H1 (cell line): ENCODE data around the gene CAT. TPM values are rescaled to one million over a fixed set of nuclear protein-coding genes. Genes with fewer than 3 reads are reported as not detected.

ENCODE experiments used
- CTCF ChIA-PET: fragments of 300-600 bp; sonication (Branson Sonifier 250); formaldehyde crosslinking; loops from one replicate; lab custom pipeline; 2021; ENCODE audit not compliant: partially characterized antibody; lab: Charles Lee
- POLR2A ChIA-PET: fragments of 300-600 bp; sonication (Branson Sonifier 250); formaldehyde crosslinking; loops from one replicate; lab custom pipeline; 2021; ENCODE audit warnings: inconsistent platforms; ENCODE audit not compliant: partially characterized antibody; lab: Charles Lee
- DNase-seq, 2 experiments: peaks; one replicate each; pipeline versions ENCODE4 v3.0.0 to v3.0.0-alpha.2; 2010 to 2022; ENCODE audit warnings: low spot score in 2 of 2, low read depth in 1 of 2, mixed read lengths in 1 of 2
- FAIRE-seq: peaks from 2 replicates; lab custom pipeline; 2011; peaks lifted over from hg19 to GRCh38; lab: Jason Lieb, UNC
- H2AFZ ChIP-seq: 2 replicates; pipeline ENCODE4 v1.8.1; 2012; ENCODE audit warnings: low read length, inconsistent platforms
- H2AK5ac ChIP-seq: 2 replicates; pipeline ENCODE4 v1.6.1; 2013; ENCODE audit warnings: low read depth, low read length
- H2BK120ac ChIP-seq: replicated peaks from 2 replicates; pipeline ENCODE3; 2013; ENCODE audit warnings: low read depth, low read length, inconsistent platforms
- H2BK12ac ChIP-seq: 2 replicates; pipeline ENCODE4 v1.6.1; 2013; ENCODE audit warnings: low read depth, low read length
- H2BK15ac ChIP-seq: 2 replicates; pipeline ENCODE4 v1.6.1; 2013; ENCODE audit warnings: low read length
- H2BK20ac ChIP-seq: 2 replicates; pipeline ENCODE4 v1.6.1; 2013; ENCODE audit warnings: low read length
- H2BK5ac ChIP-seq: 2 replicates; pipeline ENCODE4 v1.6.1; 2013; ENCODE audit warnings: low read depth, low read length
- H3K14ac ChIP-seq: 2 replicates; pipeline ENCODE4 v1.6.1; 2013; ENCODE audit warnings: inconsistent platforms; ENCODE audit not compliant: insufficient read length
- H3K18ac ChIP-seq: 2 replicates; pipeline ENCODE4 v1.6.1; 2013; ENCODE audit warnings: low read length; ENCODE audit errors: extremely low read depth
- H3K23ac ChIP-seq: 2 replicates; pipeline ENCODE4 v1.6.1; 2013; ENCODE audit warnings: inconsistent platforms; ENCODE audit not compliant: insufficient read length
- H3K23me2 ChIP-seq: 2 replicates; pipeline ENCODE4 v1.6.1; 2013; ENCODE audit warnings: low read depth, low read length
- H3K27ac ChIP-seq: 2 replicates; pipeline ENCODE4 v1.6.1; 2011; ENCODE audit warnings: low read depth, low read length, inconsistent platforms
- H3K27me3 ChIP-seq, 4 experiments: replicated peaks in 1 of 4; 1 replicate in 1 of 4; 2 replicates in 3 of 4; pipeline versions ENCODE4 v1.6.1 to v1.8.1; 2011 to 2013; ENCODE audit warnings: low read length in 3 of 4, mild to moderate bottlenecking in 3 of 4, inconsistent platforms in 2 of 4, mixed read lengths in 2 of 4, moderate library complexity in 1 of 4; ENCODE audit not compliant: control insufficient read depth in 3 of 4, insufficient read depth in 3 of 4; ENCODE audit errors: extremely low read depth in 1 of 4
- H3K36me3 ChIP-seq, 4 experiments: 2 replicates each; pipeline versions ENCODE4 v1.6.1 to v1.8.1; 2011 to 2013; ENCODE audit warnings: mild to moderate bottlenecking in 4 of 4, low read length in 3 of 4, moderate library complexity in 2 of 4, control low read depth in 1 of 4, inconsistent platforms in 1 of 4; ENCODE audit not compliant: insufficient read depth in 4 of 4, control insufficient read depth in 2 of 4
- H3K4ac ChIP-seq: replicated peaks from 2 replicates; pipeline ENCODE3; 2013; ENCODE audit warnings: low read length, low read depth, mixed read lengths, inconsistent platforms; ENCODE audit not compliant: insufficient read length
- H3K4me1 ChIP-seq, 4 experiments: replicated peaks in 1 of 4; 1 replicate in 1 of 4; 2 replicates in 3 of 4; pipeline versions ENCODE4 v1.6.1 to v1.8.1; 2011 to 2013; ENCODE audit warnings: low read length in 3 of 4, inconsistent platforms in 2 of 4, mixed read lengths in 1 of 4; ENCODE audit not compliant: insufficient read depth in 4 of 4, control insufficient read depth in 3 of 4
- H3K4me2 ChIP-seq, 2 experiments: 2 replicates each; pipeline versions ENCODE4 v1.6.1 to v1.8.1; 2011 to 2013; ENCODE audit warnings: low read depth in 2 of 2, low read length in 2 of 2, control low read depth in 1 of 2, inconsistent platforms in 1 of 2, mild to moderate bottlenecking in 1 of 2; ENCODE audit not compliant: insufficient read depth in 1 of 2
- H3K4me3 ChIP-seq, 4 experiments: fragments of 200-600, 300-600 bp in 1 of 4; sonication (generic), shearing (Covaris generic), sonication (Bioruptor Twin) in 1 of 4; 2 replicates each; pipeline versions ENCODE4 v1.5.1 to v1.8.1; 2011 to 2016; ENCODE audit warnings: low read length in 4 of 4, low read depth in 3 of 4, control low read depth in 2 of 4, inconsistent platforms in 2 of 4, mild to moderate bottlenecking in 2 of 4, mixed read lengths in 1 of 4, moderate library complexity in 1 of 4; ENCODE audit not compliant: insufficient read depth in 2 of 4; ENCODE audit errors: extremely low read depth in 1 of 4
- H3K56ac ChIP-seq: replicated peaks from 2 replicates; pipeline ENCODE3; 2013; ENCODE audit warnings: low read depth, mild to moderate bottlenecking, mixed read lengths, low read length, inconsistent platforms; ENCODE audit not compliant: insufficient read length
- H3K79me1 ChIP-seq: 2 replicates; pipeline ENCODE4 v1.6.1; 2013; ENCODE audit warnings: low read depth, low read length, control low read depth
- H3K79me2 ChIP-seq, 2 experiments: 2 replicates each; pipeline versions ENCODE4 v1.6.1 to v1.8.1; 2012 to 2013; ENCODE audit warnings: low read length in 2 of 2, mild to moderate bottlenecking in 2 of 2, inconsistent platforms in 1 of 2; ENCODE audit not compliant: insufficient read depth in 2 of 2, control insufficient read depth in 1 of 2
- H3K9ac ChIP-seq, 4 experiments: replicated peaks in 1 of 4; 1 replicate in 1 of 4; 2 replicates in 3 of 4; pipeline versions ENCODE4 v1.6.1 to v1.8.1; 2011 to 2013; ENCODE audit warnings: low read depth in 3 of 4, low read length in 3 of 4, control low read depth in 2 of 4, mild to moderate bottlenecking in 2 of 4, moderate library complexity in 2 of 4, inconsistent platforms in 1 of 4; ENCODE audit errors: extremely low read depth in 1 of 4
- H3K9me3 ChIP-seq, 2 experiments: 2 replicates each; pipeline versions ENCODE4 v1.6.1 to v1.8.1; 2012 to 2013; ENCODE audit warnings: mild to moderate bottlenecking in 2 of 2, moderate library complexity in 2 of 2, control low read depth in 1 of 2, inconsistent platforms in 1 of 2, low read depth in 1 of 2, low read length in 1 of 2, mixed read lengths in 1 of 2; ENCODE audit not compliant: insufficient read depth in 2 of 2
- H4K20me1 ChIP-seq, 2 experiments: replicated peaks in 1 of 2; 2 replicates each; pipeline versions ENCODE3 to v1.8.1; 2011 to 2013; ENCODE audit warnings: inconsistent platforms in 2 of 2, low read length in 2 of 2, mild to moderate bottlenecking in 1 of 2; ENCODE audit not compliant: insufficient read depth in 2 of 2, control insufficient read depth in 1 of 2
- H4K5ac ChIP-seq: 2 replicates; pipeline ENCODE4 v1.6.1; 2013; ENCODE audit warnings: low read length, low read depth, mixed read lengths, inconsistent platforms; ENCODE audit not compliant: insufficient read length
- H4K8ac ChIP-seq: 2 replicates; pipeline ENCODE4 v1.8.0; 2013; ENCODE audit warnings: mild to moderate bottlenecking, moderate library complexity, low read length, inconsistent platforms; ENCODE audit not compliant: insufficient read depth; ENCODE audit errors: extremely low read depth
- H4K91ac ChIP-seq: replicated peaks from 2 replicates; pipeline ENCODE3; 2013; ENCODE audit warnings: low read length, mixed read lengths, inconsistent platforms; ENCODE audit not compliant: insufficient read length
- BACH1 ChIP-seq: IDR thresholded peaks from 2 replicates; pipeline ENCODE4 v1.6.1; 2012; ENCODE audit warnings: low read length, improper control_type of control experiment
- BRCA1 ChIP-seq: IDR thresholded peaks from 2 replicates; pipeline ENCODE4 v1.6.1; 2012; ENCODE audit warnings: low read depth, low read length, improper control_type of control experiment
- CEBPB ChIP-seq: IDR thresholded peaks from 2 replicates; pipeline ENCODE4 v1.6.1; 2012; ENCODE audit warnings: low read depth, low read length
- CTCF ChIP-seq, 3 experiments: IDR thresholded peaks; 1 replicate in 2 of 3; 2 replicates in 1 of 3; pipeline versions ENCODE4 v1.5.1 to v1.6.1; 2011; ENCODE audit warnings: low read length in 3 of 3, mild to moderate bottlenecking in 3 of 3, inconsistent platforms in 2 of 3, low read depth in 1 of 3, moderate library complexity in 1 of 3; ENCODE audit not compliant: insufficient read depth in 1 of 3; ENCODE audit errors: control extremely low read depth in 1 of 3
- HDAC6 ChIP-seq: IDR thresholded peaks from one replicate; pipeline ENCODE4 v1.7.1; 2012; ENCODE audit warnings: low read depth, mild to moderate bottlenecking, inconsistent platforms, low read length, moderate library complexity
- KDM1A ChIP-seq: fragments of 200-600, 300-600 bp; sonication (generic); IDR thresholded peaks from 2 replicates; pipeline ENCODE4 v1.7.1; 2016; ENCODE audit warnings: mild to moderate bottlenecking, low read length, borderline replicate concordance
- POLR2AphosphoS5 ChIP-seq: IDR thresholded peaks from 2 replicates; pipeline ENCODE4 v1.6.1; 2011; ENCODE audit warnings: low read depth, low read length
- RAD21 ChIP-seq, 2 experiments: IDR thresholded peaks in 1 of 2; conservative IDR thresholded peaks in 1 of 2; 2 replicates each; pipeline ENCODE4 v1.6.1; 2011; ENCODE audit warnings: low read depth in 2 of 2, low read length in 2 of 2, improper control_type of control experiment in 1 of 2, inconsistent platforms in 1 of 2, mild to moderate bottlenecking in 1 of 2, moderate library complexity in 1 of 2
- RXRA ChIP-seq: IDR thresholded peaks from 2 replicates; pipeline ENCODE4 v1.6.1; 2011; ENCODE audit warnings: low read depth, mild to moderate bottlenecking, low read length, moderate library complexity; ENCODE audit not compliant: insufficient read depth
- SIN3A ChIP-seq, 2 experiments: IDR thresholded peaks in 1 of 2; conservative IDR thresholded peaks in 1 of 2; 2 replicates each; pipeline ENCODE4 v1.6.1; 2011 to 2012; ENCODE audit warnings: low read length in 2 of 2, improper control_type of control experiment in 1 of 2, low read depth in 1 of 2, mild to moderate bottlenecking in 1 of 2
- SP4 ChIP-seq: IDR thresholded peaks from 2 replicates; pipeline ENCODE4 v1.6.1; 2012; ENCODE audit warnings: low read length, inconsistent platforms
- YY1 ChIP-seq: IDR thresholded peaks from 2 replicates; pipeline ENCODE4 v1.6.1; 2011; ENCODE audit warnings: low read depth, mild to moderate bottlenecking, low read length
- WGBS, 2 experiments: shearing (Covaris generic) in 1 of 2; methylation state at CpG; one replicate each; pipeline versions ENCODE4 v1.1.6 to v1.1.7; 2013 to 2015; ENCODE audit warnings: low lambda C conversion rate in 2 of 2, mixed read lengths in 2 of 2, inconsistent platforms in 1 of 2, low coverage in 1 of 2, missing lambda C conversion rate in 1 of 2; ENCODE audit not compliant: insufficient replicate concordance in 2 of 2, insufficient coverage in 1 of 2, insufficient read length in 1 of 2; ENCODE audit errors: extremely low coverage in 1 of 2, missing lambda C conversion rate in 1 of 2; 5-methylcytosine and 5-hydroxymethylcytosine counted together
- polyA plus RNA-seq, 7 experiments: library from polyadenylated mRNA; depleted of rRNA in 3 of 7; stranded (reverse) in 5 of 7; unstranded in 2 of 7; fragments of >200 nt in 5 of 7; fragments of 200-250 nt in 2 of 7; gene quantifications; 1 replicate in 5 of 7; 2 replicates in 1 of 7; 4 replicates in 1 of 7; pipeline versions ENCODE4 v1.2.1 to v1.2.3, GENCODE V29; 2011 to 2013; ENCODE audit warnings: missing spikeins in 2 of 7, mixed read lengths in 2 of 7
- total RNA-seq: library from RNA; stranded (reverse); fragmentation: NEBNext Ultra II Directional; extraction: Animal tissue kit (Norgen Biotek cat#: 25700); gene quantifications from 2 replicates; pipeline ENCODE4 v1.2.1, GENCODE V29; 2021

CAT gene
- total and polyA plus RNA-seq, 2 of the 8 experiments (the other 6 are each of a cell fraction or from before 2014, with no cell fraction given) = 9.6 to 15.0 TPM

GRCh38 chr11:34505874-34506273 lies 67.1 kb downstream of the CAT start:
- H4K91ac ChIP-seq = no peak overlapping the region
- no peaks in the 10 kb centered on the region for H3K79me1 ChIP-seq
- no peak overlapping the region for H2BK120ac ChIP-seq
- no peak overlapping the region for H2BK12ac ChIP-seq
- H3K23me2 ChIP-seq = no peaks in the 10 kb centered on the region
- WGBS, 2 experiments = 92% methylated on average over 5 of the region's 5 CpGs; no CpG with 5 or more reads in 1 of the 2 experiments
- no peak overlapping the region for H2BK15ac ChIP-seq
- H3K4me2 ChIP-seq = no peak overlapping the region
- no peak overlapping the region for H2AK5ac ChIP-seq
- ChIA-PET CTCF (interaction anchor here (1.2 kb wide), 1 partner anchor 13 kb away, joined by 6 read pairs; no protein-coding TSS in a partner anchor), POLR2A (no interaction called here)
- no peak overlapping the region for H3K23ac ChIP-seq
- no peaks in the 10 kb centered on the region for H4K20me1 ChIP-seq
- no peak overlapping the region for H3K4ac ChIP-seq
- H3K9me3 ChIP-seq = no peaks in the 10 kb centered on the region
- FAIRE-seq (no peak), DNase-seq (no peak)
- H2BK5ac ChIP-seq = no peak overlapping the region
- H3K79me2 ChIP-seq = no peaks in the 10 kb centered on the region
- no peak overlapping the region for H2BK20ac ChIP-seq
- H3K4me3 ChIP-seq = no peak overlapping the region
- no peaks in the 10 kb centered on the region for H3K4me1 ChIP-seq
- H3K18ac ChIP-seq = no peak overlapping the region
- no peak overlapping the region for H4K5ac ChIP-seq
- no peaks in the 10 kb centered on the region for H3K27me3 ChIP-seq
- no peak overlapping the region for H2AFZ ChIP-seq
- H3K9ac ChIP-seq = no peak overlapping the region
- H3K27ac ChIP-seq = no peak overlapping the region
- no peak overlapping the region for H3K56ac ChIP-seq
- H3K14ac ChIP-seq = no peak overlapping the region
- H4K8ac ChIP-seq = no peak overlapping the region
- no peaks in the 10 kb centered on the region for H3K36me3 ChIP-seq
- TF ChIP-seq POLR2AphosphoS5 (no peak), KDM1A (no peak), BRCA1 (no peak), CTCF (IDR thresholded peaks at IDR 0.05; ENCODE audit: control extremely low read depth in 1 of 3, insufficient read depth in 1 of 3, low read depth in 1 of 3, low read length in 3 of 3) (no peak), SIN3A (conservative IDR thresholded peaks at IDR 0.05 in 1 of 2, IDR thresholded peaks at IDR 0.05 in 1 of 2; ENCODE audit: low read depth in 1 of 2, low read length in 2 of 2) (no peak), SP4 (no peak), RXRA (no peak), BACH1 (no peak), CEBPB (no peak; the same call in 1 of the 2 replicates), RAD21 (IDR thresholded peaks at IDR 0.05 in 1 of 2, conservative IDR thresholded peaks at IDR 0.05 in 1 of 2; ENCODE audit: low read depth in 2 of 2, low read length in 2 of 2) (no peak), YY1 (no peak), HDAC6 (no peak)
